Hair follicular keratinocyte (primary cell): Measurements from ENCODE around the gene CKS1B. TPM values are rescaled to one million over a fixed set of nuclear protein-coding genes. Genes with fewer than 3 reads are reported as not detected.

Source experiments
- total RNA-seq: library from RNA; depleted of rRNA; stranded (reverse); fragments of >200 nt; gene quantifications from 2 replicates; pipeline ENCODE4 v1.2.3, GENCODE V29; 2015

Gene CKS1B
- total RNA-seq, result 140 and 300 TPM in 2 replicates

GRCh38 chr1:154974102-154974807 is at the start of gene CKS1B:
CKS1B (plus strand) TSS chr1:154974681; CDS start chr1:154974746, 65 bp downstream.

GRCh38 chr1:154936555-154937084 is 37.9 kb upstream of the CKS1B start, which contains the start of gene PMVK:
PMVK (minus strand) TSS chr1:154936719; CDS start chr1:154936685, 34 bp downstream.

DNA sequence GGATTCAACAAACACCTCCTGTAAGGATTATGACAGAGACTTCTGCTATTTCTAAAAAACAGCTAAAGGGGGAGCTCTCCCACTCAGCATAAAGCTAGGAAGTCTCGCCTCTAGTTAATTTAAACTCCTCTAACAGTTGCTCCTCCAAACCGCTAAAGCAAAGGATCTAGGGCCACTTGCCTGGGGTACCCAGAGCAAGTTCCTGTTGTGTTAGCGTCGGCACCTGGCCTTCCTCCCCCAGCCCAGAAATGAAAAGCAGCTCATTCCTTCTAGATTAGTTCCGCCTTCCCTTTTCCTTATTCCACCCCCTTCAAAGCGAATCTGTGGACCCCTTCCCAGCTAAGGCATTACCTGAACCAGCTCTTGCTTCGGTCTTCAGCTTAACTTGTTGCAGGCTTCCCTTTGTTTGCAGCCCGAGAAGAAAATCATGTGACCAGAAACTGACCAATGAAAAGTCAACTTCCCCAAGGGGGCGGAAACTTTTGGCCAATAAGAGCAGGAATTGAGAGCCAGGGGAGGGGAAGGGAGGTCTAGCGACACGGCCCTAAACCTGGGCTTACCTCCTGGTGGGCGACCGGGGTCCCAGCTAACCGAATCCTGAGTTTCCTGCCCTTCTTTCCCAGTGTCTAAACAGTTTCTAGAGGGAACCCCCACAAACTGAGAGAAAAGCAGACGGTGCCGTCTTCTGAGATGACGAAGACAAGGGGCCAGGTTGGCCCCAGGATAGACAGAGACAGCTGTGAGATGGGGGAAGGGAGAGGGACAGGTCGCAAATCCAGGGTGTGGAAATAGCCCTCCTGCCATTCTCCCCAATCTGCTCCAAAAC is 18.6 kb upstream of the CKS1B start, which contains the start of gene PBXIP1:
PBXIP1 (minus strand) TSS at position 382 of the 826 bp plus-strand sequence. CDS start 2,378 bp downstream, outside the sequence.

GRCh38 chr1:154961207-154962155 is 13.0 kb upstream of the CKS1B start, which contains the start of gene PYGO2:
PYGO2 (minus strand) TSS chr1:154961782; CDS start chr1:154961576, 206 bp downstream.

GRCh38 chr1:154970631-154971340 is 3.7 kb upstream of the CKS1B start, which contains the start of gene SHC1:
SHC1 (minus strand) TSS chr1:154970747; CDS start chr1:154970526, 221 bp downstream.

DNA sequence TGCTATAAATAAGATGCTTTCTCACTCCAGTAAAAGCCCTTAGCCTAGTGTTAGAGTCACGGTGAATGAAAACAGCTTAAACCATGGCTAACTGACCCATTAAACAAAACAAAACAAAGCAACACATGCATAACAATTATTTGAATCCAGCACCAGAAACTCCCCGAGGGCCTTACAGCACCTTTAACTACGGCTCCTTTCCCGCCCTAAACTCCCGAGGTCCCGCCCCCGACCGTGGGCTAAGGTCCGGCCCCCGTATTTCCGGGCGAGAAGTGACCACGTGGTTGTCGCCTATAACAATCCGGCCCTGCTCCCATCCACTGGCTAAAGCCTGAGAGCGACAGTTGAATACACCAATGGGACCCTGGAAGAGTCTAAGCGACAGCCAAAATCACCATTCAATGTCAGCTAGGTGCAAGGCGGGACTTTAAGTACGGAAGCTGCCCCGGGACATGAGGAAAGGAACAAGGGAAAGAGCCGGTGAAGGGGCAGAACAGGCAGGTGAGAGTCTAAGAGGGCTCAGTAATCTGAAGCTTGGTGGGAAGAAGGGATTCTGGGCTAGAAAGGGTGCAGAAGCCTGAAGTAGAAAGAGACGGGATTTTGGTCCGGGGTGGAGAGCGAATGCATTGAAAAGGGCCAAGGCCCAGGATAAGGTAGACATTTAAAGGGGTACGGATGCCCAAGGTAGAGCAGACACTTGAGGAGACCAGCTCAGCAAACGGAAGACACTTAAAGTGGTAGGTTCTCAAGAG is 8.6 kb downstream of the CKS1B start, which contains the start of gene FLAD1:
FLAD1 (plus strand) TSS at position 448 of the 752 bp plus-strand sequence. CDS start 351 bp downstream, outside the sequence.

GRCh38 chr1:154993572-154994268 is 19.2 kb downstream of the CKS1B start, which contains the start of gene LENEP:
LENEP (plus strand) TSS chr1:154993586; CDS start chr1:154993608, 22 bp downstream.

GRCh38 chr1:155002464-155003226 is 28.2 kb downstream of the CKS1B start, which contains the start of gene ZBTB7B:
ZBTB7B (plus strand) TSS chr1:155002802; CDS start chr1:155014661, 11,859 bp downstream.

Other genes with a start within 250 kb of the CKS1B start
- gene KCNN3, start 104.4 kb upstream of the CKS1B start, total RNA-seq, result not detected in 2 replicates
- 11.7 and 13.8 TPM in 2 replicates for gene PMVK, start 38.0 kb upstream of the CKS1B start, total RNA-seq
- gene PBXIP1, start 18.6 kb upstream of the CKS1B start, total RNA-seq, result 15.5 and 30.2 TPM in 2 replicates
- 16.6 and 19.7 TPM in 2 replicates for gene PYGO2, start 12.9 kb upstream of the CKS1B start, total RNA-seq
- 263 and 414 TPM in 2 replicates for gene SHC1, start 3.9 kb upstream of the CKS1B start, total RNA-seq
- 45.4 and 46.1 TPM in 2 replicates for gene FLAD1, start 8.7 kb downstream of the CKS1B start, total RNA-seq
- not detected in 2 replicates for gene LENEP, start 18.9 kb downstream of the CKS1B start, total RNA-seq
- 32.5 and 43.8 TPM in 2 replicates for gene ZBTB7B, start 28.1 kb downstream of the CKS1B start, total RNA-seq
- gene DCST2, start 59.1 kb downstream of the CKS1B start, total RNA-seq, result not detected in 2 replicates
- gene DCST1, start 59.1 kb downstream of the CKS1B start, total RNA-seq, result not detected in 2 replicates
- 207 and 264 TPM in 2 replicates for gene ADAM15, start 76.6 kb downstream of the CKS1B start, total RNA-seq
- gene EFNA4, start 89.1 kb downstream of the CKS1B start, total RNA-seq, result 10.7 and 14.4 TPM in 2 replicates
- 2.9 and 3.2 TPM in 2 replicates for gene EFNA3, start 104.2 kb downstream of the CKS1B start, total RNA-seq
- 22.1 and 25.9 TPM in 2 replicates for gene EFNA1, start 153.2 kb downstream of the CKS1B start, total RNA-seq
- 57.0 and 57.2 TPM in 2 replicates for gene SLC50A1, start 161.2 kb downstream of the CKS1B start, total RNA-seq
- gene DPM3, start 165.8 kb downstream of the CKS1B start, total RNA-seq, result 35.5 and 59.5 TPM in 2 replicates
- 118 and 192 TPM in 2 replicates for gene KRTCAP2, start 198.6 kb downstream of the CKS1B start, total RNA-seq
- 3.0 and 3.2 TPM in 2 replicates for gene TRIM46, start 199.2 kb downstream of the CKS1B start, total RNA-seq
- gene THBS3, start 233.2 kb downstream of the CKS1B start, total RNA-seq, result 5.4 and 15.6 TPM in 2 replicates
- 97.6 and 103 TPM in 2 replicates for gene MTX1, start 234.0 kb downstream of the CKS1B start, total RNA-seq